Measurements from ENCODE around the gene IPO9. TPM values are rescaled to one million over a fixed set of nuclear protein-coding genes. Genes with fewer than 3 reads are reported as not detected.

The IPO9 gene
- total RNA-seq, 2 experiments from 2014 or later: 64.6 to 67.5 TPM

DNA sequence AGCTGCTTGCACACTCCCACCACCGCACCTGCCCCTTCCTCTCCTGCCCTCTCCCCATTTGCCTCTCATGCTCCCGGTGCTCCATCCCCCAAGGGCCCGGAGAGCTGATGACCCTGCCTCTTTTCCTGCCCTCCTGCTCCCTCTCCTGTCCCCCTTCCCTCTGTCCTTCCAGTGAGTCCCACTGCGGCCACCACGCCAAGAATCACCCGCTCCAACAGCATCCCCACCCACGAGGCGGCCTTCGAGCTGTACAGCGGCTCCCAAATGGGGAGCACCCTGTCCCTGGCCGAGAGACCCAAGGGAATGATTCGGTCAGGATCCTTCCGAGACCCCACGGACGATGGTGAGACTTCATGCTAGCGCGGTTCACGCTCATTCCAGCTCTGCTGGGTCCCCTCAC is 40.7 kb upstream of the IPO9 start:
- Mint-ChIP-seq H3K27me3 (no peaks in the 10 kb centered on the region), H3K9me3 (no peaks in the 10 kb centered on the region), H3K4me1 (ENCODE audit: low read depth) (peaks cover 9% of the 10 kb centered on the region), H3K36me3 (ENCODE audit: low read depth) (no peaks in the 10 kb centered on the region), H3K4me3 (no peak overlapping the region), H3K27ac (no peak overlapping the region)
- CTCF ChIA-PET: interaction anchor here (3.9 to 15.2 kb wide), 2 partner anchors 81 to 228 kb away, joined by 23 to 258 read pairs; no protein-coding TSS in a partner anchor
- POLR2A ChIA-PET: no interaction called here
- intact Hi-C loops (cut with micrococcal nuclease): no loop called here
- no peak for TF ChIP-seq CTCF (IDR thresholded peaks at IDR 0.05)
- ATAC-seq (no peak), DNase-seq (no peak)

DNA sequence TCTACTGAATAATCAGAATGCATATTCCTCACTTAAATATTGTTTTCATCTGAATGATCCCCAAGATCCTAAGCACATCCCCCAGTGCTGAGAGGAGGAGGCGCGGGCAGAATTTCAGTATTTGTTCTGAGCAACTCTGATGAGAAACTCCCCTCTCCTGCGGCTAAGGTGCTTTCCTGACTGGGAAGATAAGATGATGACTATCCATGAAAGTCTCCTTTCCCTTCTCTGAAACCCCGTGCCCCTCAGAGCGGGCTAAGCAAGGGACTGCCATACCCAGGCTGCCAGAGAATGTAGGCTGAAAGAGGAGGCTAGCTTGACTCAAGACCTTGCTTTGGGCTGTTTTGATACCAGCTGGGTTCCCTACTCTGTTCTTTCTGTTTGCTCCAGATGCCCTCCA is 39.7 kb upstream of the IPO9 start:
- intact Hi-C loops (cut with micrococcal nuclease): no loop called here
- H3K4me1 Mint-ChIP-seq (ENCODE audit: low read depth): peaks cover 9% of the 10 kb centered on the region
- POLR2A ChIA-PET: no interaction called here
- H3K36me3 Mint-ChIP-seq (ENCODE audit: low read depth): no peaks in the 10 kb centered on the region
- H3K9me3 Mint-ChIP-seq: no peaks in the 10 kb centered on the region
- no peak overlapping the region for H3K27ac Mint-ChIP-seq
- CTCF ChIA-PET: interaction anchor here (1.9 to 15.2 kb wide), 3 partner anchors 14 to 229 kb away, joined by 5 to 258 read pairs (median 23); no protein-coding TSS in a partner anchor
- DNase-seq (no peak), ATAC-seq (no peak)
- H3K27me3 Mint-ChIP-seq: no peaks in the 10 kb centered on the region
- TF ChIP-seq CTCF (IDR thresholded peaks at IDR 0.05): no peak
- H3K4me3 Mint-ChIP-seq: no peak overlapping the region

DNA sequence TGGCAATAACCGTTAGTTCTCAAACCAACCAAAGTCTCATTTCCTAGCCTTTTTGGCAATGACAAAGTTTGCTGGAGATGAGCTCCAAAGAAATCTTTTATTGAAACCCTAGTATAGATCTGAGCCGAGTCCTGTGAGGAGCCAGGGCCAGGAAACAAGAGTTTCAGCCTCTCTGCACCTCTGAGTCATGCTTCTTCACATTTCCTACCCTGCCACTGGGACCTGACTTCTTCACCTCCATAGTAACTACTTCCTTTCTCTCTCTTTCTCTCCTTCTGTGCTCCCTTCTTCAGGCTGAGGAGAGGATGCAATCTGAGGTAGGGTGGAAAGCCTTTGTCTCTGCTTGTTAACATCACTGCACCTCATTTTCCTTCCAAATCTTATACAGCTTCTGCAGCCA is 38.7 kb upstream of the IPO9 start:
- Mint-ChIP-seq H3K27ac (no peak overlapping the region), H3K9me3 (no peaks in the 10 kb centered on the region), H3K4me3 (no peak overlapping the region), H3K27me3 (no peaks in the 10 kb centered on the region), H3K36me3 (ENCODE audit: low read depth) (no peaks in the 10 kb centered on the region), H3K4me1 (ENCODE audit: low read depth) (peaks cover 9% of the 10 kb centered on the region)
- CTCF ChIA-PET: interaction anchor here (0.7 to 15.2 kb wide), 7 partner anchors 13 to 308 kb away, joined by 3 to 258 read pairs (median 5); no protein-coding TSS in a partner anchor
- ATAC-seq (no peak), DNase-seq (no peak)
- intact Hi-C loops (cut with micrococcal nuclease): loop anchor here (5.0 kb wide), 1 partner anchor 233 kb away; no protein-coding TSS in a partner anchor
- POLR2A ChIA-PET: no interaction called here
- TF ChIP-seq CTCF (IDR thresholded peaks at IDR 0.05): no peak

DNA sequence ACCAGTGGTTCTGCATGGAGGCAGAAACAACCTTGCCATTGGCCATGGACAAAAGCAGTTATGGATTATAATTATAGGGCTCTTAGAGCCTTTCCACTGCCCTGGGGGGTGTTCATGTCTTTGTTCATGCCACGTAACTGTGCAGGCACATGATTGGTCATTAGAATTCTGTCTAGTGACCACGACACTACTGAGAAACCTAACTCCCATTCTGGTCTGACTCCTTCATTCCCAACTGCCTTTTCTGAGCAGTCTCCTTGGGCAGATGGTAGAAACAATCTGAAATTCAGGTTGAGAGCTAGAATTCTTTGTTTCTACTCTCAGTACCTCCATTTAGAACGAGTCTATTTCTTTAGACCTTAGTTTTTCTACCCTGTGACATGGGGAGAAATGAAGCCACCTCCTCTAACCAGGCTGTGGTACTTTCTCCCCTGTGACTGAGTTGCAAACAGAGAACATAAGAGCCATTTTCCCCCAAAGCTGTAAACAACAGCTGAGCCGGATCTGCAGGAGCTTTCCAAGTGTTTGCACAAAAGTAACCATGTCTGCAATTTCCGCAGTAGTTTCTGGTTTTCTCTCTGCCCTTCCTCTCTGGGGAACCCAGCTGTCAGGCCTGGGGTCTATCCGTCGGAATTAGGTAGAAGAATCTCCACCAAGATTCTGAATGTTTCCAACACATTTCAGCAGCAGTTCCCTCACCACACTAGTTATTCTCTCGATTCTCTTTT is 37.7 kb upstream of the IPO9 start:
- no peaks in the 10 kb centered on the region for H3K9me3 Mint-ChIP-seq
- H3K27ac Mint-ChIP-seq: peak overlapping the region; percentile 53
- ChIA-PET CTCF (interaction anchor here (0.6 to 15.2 kb wide), 7 partner anchors 12 to 309 kb away, joined by 3 to 258 read pairs (median 3); no protein-coding TSS in a partner anchor), POLR2A (no interaction called here)
- intact Hi-C loops (cut with micrococcal nuclease): loop anchor here (5.0 kb wide), 1 partner anchor 234 kb away; no protein-coding TSS in a partner anchor
- TF ChIP-seq CTCF (IDR thresholded peaks at IDR 0.05): no peak
- H3K27me3 Mint-ChIP-seq: no peaks in the 10 kb centered on the region
- no peak overlapping the region for H3K4me3 Mint-ChIP-seq
- DNase-seq: no peak
- H3K36me3 Mint-ChIP-seq (ENCODE audit: low read depth): no peaks in the 10 kb centered on the region
- no peak for ATAC-seq
- peaks cover 9% of the 10 kb centered on the region for H3K4me1 Mint-ChIP-seq (ENCODE audit: low read depth)

- no peak for TF ChIP-seq CTCF (IDR thresholded peaks at IDR 0.05)
- DNase-seq (peak; percentile 50), ATAC-seq (peak; percentile 53)
- Mint-ChIP-seq H3K27me3 (no peaks in the 10 kb centered on the region), H3K36me3 (ENCODE audit: low read depth) (no peaks in the 10 kb centered on the region), H3K27ac (peak overlapping the region; percentile 53), H3K9me3 (no peaks in the 10 kb centered on the region), H3K4me1 (ENCODE audit: low read depth) (peaks cover 9% of the 10 kb centered on the region), H3K4me3 (no peak overlapping the region)
- intact Hi-C loops (cut with micrococcal nuclease): loop anchor here (2.0 to 5.0 kb wide), 2 partner anchors 83 to 234 kb away; no protein-coding TSS in a partner anchor
- ChIA-PET CTCF (interaction anchor here (0.6 to 15.2 kb wide), 7 partner anchors 12 to 234 kb away, joined by 3 to 258 read pairs (median 7); no protein-coding TSS in a partner anchor), POLR2A (no interaction called here)
Measured at GRCh38 chr1:201791779-201792173, 37.2 kb upstream of the IPO9 start.

Measured in activated CD8-positive, alpha-beta T cell treated with anti-CD3 and anti-CD28 coated beads for 36 hours (primary cell).